ENCODE data around the gene GNB1L.

- TF ChIP-seq, protein P1, sequence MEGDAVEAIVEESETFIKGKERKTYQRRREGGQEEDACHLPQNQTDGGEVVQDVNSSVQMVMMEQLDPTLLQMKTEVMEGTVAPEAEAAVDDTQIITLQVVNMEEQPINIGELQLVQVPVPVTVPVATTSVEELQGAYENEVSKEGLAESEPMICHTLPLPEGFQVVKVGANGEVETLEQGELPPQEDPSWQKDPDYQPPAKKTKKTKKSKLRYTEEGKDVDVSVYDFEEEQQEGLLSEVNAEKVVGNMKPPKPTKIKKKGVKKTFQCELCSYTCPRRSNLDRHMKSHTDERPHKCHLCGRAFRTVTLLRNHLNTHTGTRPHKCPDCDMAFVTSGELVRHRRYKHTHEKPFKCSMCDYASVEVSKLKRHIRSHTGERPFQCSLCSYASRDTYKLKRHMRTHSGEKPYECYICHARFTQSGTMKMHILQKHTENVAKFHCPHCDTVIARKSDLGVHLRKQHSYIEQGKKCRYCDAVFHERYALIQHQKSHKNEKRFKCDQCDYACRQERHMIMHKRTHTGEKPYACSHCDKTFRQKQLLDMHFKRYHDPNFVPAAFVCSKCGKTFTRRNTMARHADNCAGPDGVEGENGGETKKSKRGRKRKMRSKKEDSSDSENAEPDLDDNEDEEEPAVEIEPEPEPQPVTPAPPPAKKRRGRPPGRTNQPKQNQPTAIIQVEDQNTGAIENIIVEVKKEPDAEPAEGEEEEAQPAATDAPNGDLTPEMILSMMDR (IDR thresholded peaks at IDR 0.05): no peak
- no peak for TF ChIP-seq ATF1 (CRISPR knock-in tag; IDR thresholded peaks at IDR 0.05)
- no peak for TF ChIP-seq ELF4 (CRISPR knock-in tag; IDR thresholded peaks at IDR 0.05; ENCODE audit: low read depth)
- no peak for TF ChIP-seq ZNF263 (CRISPR knock-in tag; IDR thresholded peaks at IDR 0.05; ENCODE audit: low read depth)
- TF ChIP-seq SP1 (CRISPR knock-in tag; conservative IDR thresholded peaks at IDR 0.05): no peak
- no peak for TF ChIP-seq USF2 (CRISPR knock-in tag; IDR thresholded peaks at IDR 0.05)
- TF ChIP-seq CREB1 (CRISPR knock-in tag; IDR thresholded peaks at IDR 0.05): no peak
- TF ChIP-seq MAX (CRISPR knock-in tag; IDR thresholded peaks at IDR 0.05): no peak
These were observed 42.6 kb downstream of the GNB1L start for GRCh38 chr22:19811811-19812771.

Data from WTC11 (cell line).